ENCODE data around the gene C1orf216.

C1orf216 gene, protein sequence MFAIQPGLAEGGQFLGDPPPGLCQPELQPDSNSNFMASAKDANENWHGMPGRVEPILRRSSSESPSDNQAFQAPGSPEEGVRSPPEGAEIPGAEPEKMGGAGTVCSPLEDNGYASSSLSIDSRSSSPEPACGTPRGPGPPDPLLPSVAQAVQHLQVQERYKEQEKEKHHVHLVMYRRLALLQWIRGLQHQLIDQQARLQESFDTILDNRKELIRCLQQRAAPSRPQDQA

DNA sequence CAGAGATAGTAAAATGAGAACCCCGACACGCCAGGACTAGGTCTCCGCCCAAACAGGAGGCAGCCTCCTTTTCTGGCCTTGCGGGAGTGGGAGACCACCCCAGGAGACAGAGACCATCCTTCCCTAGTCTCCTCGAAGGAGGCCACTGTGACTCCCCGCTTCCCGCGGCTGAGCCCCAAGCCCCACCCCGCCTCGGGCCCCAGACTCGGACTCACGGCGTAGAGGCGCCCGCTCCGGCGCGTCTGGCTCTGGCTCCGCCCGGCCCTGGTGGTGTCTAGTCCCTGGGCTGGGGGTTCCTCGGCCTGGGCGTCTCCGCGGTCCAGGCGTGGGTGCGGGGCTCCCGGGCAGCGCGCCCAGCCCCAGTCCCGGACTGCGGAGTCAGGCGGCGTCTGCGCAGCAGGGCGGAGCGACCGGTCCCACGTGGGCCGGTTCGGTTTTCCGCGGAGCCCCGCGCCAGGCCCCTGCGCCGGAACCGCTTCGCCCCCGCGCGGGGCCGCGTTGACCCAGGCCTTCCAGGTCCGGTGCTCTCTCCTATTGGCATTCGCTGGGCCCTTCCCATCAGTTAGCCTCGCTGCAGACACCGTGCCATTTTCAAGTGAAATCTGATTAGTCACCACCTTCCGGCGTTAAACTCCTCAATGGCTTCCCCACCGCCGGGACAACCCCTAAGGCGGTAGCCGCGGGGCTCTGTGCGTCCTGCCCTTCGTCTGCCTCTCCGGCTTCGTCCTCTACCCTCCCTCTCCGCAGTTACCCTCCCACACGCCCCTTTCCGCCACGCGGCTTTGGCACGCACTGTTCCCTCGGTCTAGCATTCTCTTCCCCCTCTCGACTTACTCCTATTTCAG lies at the start of gene C1orf216:
TSS of gene C1orf216 (minus strand) at position 393 of the 845 bp plus-strand sequence. CDS start 2,563 bp downstream, outside the sequence.
- TF ChIP-seq, protein P1, sequence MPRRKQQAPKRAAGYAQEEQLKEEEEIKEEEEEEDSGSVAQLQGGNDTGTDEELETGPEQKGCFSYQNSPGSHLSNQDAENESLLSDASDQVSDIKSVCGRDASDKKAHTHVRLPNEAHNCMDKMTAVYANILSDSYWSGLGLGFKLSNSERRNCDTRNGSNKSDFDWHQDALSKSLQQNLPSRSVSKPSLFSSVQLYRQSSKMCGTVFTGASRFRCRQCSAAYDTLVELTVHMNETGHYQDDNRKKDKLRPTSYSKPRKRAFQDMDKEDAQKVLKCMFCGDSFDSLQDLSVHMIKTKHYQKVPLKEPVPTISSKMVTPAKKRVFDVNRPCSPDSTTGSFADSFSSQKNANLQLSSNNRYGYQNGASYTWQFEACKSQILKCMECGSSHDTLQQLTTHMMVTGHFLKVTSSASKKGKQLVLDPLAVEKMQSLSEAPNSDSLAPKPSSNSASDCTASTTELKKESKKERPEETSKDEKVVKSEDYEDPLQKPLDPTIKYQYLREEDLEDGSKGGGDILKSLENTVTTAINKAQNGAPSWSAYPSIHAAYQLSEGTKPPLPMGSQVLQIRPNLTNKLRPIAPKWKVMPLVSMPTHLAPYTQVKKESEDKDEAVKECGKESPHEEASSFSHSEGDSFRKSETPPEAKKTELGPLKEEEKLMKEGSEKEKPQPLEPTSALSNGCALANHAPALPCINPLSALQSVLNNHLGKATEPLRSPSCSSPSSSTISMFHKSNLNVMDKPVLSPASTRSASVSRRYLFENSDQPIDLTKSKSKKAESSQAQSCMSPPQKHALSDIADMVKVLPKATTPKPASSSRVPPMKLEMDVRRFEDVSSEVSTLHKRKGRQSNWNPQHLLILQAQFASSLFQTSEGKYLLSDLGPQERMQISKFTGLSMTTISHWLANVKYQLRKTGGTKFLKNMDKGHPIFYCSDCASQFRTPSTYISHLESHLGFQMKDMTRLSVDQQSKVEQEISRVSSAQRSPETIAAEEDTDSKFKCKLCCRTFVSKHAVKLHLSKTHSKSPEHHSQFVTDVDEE (CRISPR knock-in tag; IDR thresholded peaks at IDR 0.05): no peak
- TF ChIP-seq RARB (CRISPR knock-in tag; IDR thresholded peaks at IDR 0.05): no peak
- no peak for TF ChIP-seq TOX (CRISPR knock-in tag; IDR thresholded peaks at IDR 0.05; ENCODE audit: borderline replicate concordance)
- TF ChIP-seq PPARA (CRISPR knock-in tag; IDR thresholded peaks at IDR 0.05; ENCODE audit: borderline replicate concordance): no peak
- no peak for TF ChIP-seq ESRRG (CRISPR knock-in tag; IDR thresholded peaks at IDR 0.05)
- TF ChIP-seq OSR1 (CRISPR knock-in tag; IDR thresholded peaks at IDR 0.05): no peak
- TF ChIP-seq ZFP30 (CRISPR knock-in tag; IDR thresholded peaks at IDR 0.05): no peak
- no peak for TF ChIP-seq BACH2 (CRISPR knock-in tag; IDR thresholded peaks at IDR 0.05; ENCODE audit: borderline replicate concordance)
- no peak for TF ChIP-seq ISL1 (CRISPR knock-in tag; IDR thresholded peaks at IDR 0.05)
- TF ChIP-seq, protein P2, sequence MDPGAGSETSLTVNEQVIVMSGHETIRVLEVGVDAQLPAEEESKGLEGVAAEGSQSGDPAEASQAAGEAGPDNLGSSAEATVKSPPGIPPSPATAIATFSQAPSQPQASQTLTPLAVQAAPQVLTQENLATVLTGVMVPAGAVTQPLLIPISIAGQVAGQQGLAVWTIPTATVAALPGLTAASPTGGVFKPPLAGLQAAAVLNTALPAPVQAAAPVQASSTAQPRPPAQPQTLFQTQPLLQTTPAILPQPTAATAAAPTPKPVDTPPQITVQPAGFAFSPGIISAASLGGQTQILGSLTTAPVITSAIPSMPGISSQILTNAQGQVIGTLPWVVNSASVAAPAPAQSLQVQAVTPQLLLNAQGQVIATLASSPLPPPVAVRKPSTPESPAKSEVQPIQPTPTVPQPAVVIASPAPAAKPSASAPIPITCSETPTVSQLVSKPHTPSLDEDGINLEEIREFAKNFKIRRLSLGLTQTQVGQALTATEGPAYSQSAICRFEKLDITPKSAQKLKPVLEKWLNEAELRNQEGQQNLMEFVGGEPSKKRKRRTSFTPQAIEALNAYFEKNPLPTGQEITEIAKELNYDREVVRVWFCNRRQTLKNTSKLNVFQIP (CRISPR knock-in tag; IDR thresholded peaks at IDR 0.05; ENCODE audit: borderline replicate concordance, low read depth): no peak
- TF ChIP-seq TCF4 (CRISPR knock-in tag; IDR thresholded peaks at IDR 0.05; ENCODE audit: borderline replicate concordance): no peak
- TF ChIP-seq, protein P3, sequence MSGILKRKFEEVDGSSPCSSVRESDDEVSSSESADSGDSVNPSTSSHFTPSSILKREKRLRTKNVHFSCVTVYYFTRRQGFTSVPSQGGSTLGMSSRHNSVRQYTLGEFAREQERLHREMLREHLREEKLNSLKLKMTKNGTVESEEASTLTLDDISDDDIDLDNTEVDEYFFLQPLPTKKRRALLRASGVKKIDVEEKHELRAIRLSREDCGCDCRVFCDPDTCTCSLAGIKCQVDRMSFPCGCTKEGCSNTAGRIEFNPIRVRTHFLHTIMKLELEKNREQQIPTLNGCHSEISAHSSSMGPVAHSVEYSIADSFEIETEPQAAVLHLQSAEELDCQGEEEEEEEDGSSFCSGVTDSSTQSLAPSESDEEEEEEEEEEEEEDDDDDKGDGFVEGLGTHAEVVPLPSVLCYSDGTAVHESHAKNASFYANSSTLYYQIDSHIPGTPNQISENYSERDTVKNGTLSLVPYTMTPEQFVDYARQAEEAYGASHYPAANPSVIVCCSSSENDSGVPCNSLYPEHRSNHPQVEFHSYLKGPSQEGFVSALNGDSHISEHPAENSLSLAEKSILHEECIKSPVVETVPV (CRISPR knock-in tag; IDR thresholded peaks at IDR 0.05): no peak
- TF ChIP-seq CSDC2 (CRISPR knock-in tag; IDR thresholded peaks at IDR 0.05): no peak
- TF ChIP-seq ZC3H10 (CRISPR knock-in tag; IDR thresholded peaks at IDR 0.05): no peak
- TF ChIP-seq, protein P4, sequence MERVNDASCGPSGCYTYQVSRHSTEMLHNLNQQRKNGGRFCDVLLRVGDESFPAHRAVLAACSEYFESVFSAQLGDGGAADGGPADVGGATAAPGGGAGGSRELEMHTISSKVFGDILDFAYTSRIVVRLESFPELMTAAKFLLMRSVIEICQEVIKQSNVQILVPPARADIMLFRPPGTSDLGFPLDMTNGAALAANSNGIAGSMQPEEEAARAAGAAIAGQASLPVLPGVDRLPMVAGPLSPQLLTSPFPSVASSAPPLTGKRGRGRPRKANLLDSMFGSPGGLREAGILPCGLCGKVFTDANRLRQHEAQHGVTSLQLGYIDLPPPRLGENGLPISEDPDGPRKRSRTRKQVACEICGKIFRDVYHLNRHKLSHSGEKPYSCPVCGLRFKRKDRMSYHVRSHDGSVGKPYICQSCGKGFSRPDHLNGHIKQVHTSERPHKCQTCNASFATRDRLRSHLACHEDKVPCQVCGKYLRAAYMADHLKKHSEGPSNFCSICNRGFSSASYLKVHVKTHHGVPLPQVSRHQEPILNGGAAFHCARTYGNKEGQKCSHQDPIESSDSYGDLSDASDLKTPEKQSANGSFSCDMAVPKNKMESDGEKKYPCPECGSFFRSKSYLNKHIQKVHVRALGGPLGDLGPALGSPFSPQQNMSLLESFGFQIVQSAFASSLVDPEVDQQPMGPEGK (CRISPR knock-in tag; IDR thresholded peaks at IDR 0.05; ENCODE audit: borderline replicate concordance): no peak
- TF ChIP-seq SNAI2 (CRISPR knock-in tag; IDR thresholded peaks at IDR 0.05): no peak
- TF ChIP-seq ZNF8 (CRISPR knock-in tag; IDR thresholded peaks at IDR 0.05): no peak
- ATAC-seq: peak; percentile 87

DNA sequence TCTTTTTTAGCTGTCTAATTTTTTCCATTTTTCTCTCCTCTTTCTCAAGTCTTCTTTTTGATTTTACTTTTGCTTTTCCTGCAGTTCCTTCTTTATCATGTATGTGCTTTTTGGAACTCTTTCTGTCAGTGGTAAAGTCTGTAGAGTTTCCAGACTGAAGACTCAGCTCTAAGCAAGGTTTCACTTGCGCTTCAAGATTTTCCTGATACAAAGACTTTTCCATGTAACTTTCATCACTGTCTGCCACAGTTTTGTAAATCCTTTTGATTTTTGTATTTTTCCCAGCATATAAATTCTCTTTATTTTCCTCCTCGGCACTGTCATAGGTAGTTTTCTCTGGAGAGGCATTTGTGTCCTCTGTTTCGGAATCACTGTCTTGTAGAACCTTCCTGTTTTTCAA lies 45.6 kb upstream of the C1orf216 start:
- ATAC-seq: no peak
- no peak for TF ChIP-seq CSDC2 (CRISPR knock-in tag; IDR thresholded peaks at IDR 0.05)
- no peak for TF ChIP-seq ZFP30 (CRISPR knock-in tag; IDR thresholded peaks at IDR 0.05)
- TF ChIP-seq ZNF70 (CRISPR knock-in tag; IDR thresholded peaks at IDR 0.05): no peak
- no peak for TF ChIP-seq ZNF8 (CRISPR knock-in tag; IDR thresholded peaks at IDR 0.05)
- TF ChIP-seq, protein P1 (CRISPR knock-in tag; IDR thresholded peaks at IDR 0.05): no peak
- TF ChIP-seq, protein P3 (CRISPR knock-in tag; IDR thresholded peaks at IDR 0.05): no peak
- no peak for TF ChIP-seq TCF4 (CRISPR knock-in tag; IDR thresholded peaks at IDR 0.05; ENCODE audit: borderline replicate concordance)
- TF ChIP-seq OSR1 (CRISPR knock-in tag; IDR thresholded peaks at IDR 0.05): no peak
- TF ChIP-seq RARB (CRISPR knock-in tag; IDR thresholded peaks at IDR 0.05): no peak
- TF ChIP-seq ESRRG (CRISPR knock-in tag; IDR thresholded peaks at IDR 0.05): no peak
- TF ChIP-seq, protein P5, sequence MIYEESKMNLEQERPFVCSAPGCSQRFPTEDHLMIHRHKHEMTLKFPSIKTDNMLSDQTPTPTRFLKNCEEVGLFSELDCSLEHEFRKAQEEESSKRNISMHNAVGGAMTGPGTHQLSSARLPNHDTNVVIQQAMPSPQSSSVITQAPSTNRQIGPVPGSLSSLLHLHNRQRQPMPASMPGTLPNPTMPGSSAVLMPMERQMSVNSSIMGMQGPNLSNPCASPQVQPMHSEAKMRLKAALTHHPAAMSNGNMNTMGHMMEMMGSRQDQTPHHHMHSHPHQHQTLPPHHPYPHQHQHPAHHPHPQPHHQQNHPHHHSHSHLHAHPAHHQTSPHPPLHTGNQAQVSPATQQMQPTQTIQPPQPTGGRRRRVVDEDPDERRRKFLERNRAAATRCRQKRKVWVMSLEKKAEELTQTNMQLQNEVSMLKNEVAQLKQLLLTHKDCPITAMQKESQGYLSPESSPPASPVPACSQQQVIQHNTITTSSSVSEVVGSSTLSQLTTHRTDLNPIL (CRISPR knock-in tag; IDR thresholded peaks at IDR 0.05; ENCODE audit: low read depth): no peak
- no peak for TF ChIP-seq GLIS3 (CRISPR knock-in tag; IDR thresholded peaks at IDR 0.05)
- no peak for TF ChIP-seq ZFP3 (CRISPR knock-in tag; IDR thresholded peaks at IDR 0.05)

Data from SK-N-SH treated with all-trans-retinoic acid at 6 μM for 48 hours (cell line).